ENCODE results near the gene BEST4. TPM values are rescaled to one million over a fixed set of nuclear protein-coding genes. Genes with fewer than 3 reads are reported as not detected.

BEST4 gene
- total and polyA plus RNA-seq, 10 donors = 0.16 to 0.89 (median 0.40) TPM; not detected in 3

- peak; percentile 56 for DNase-seq
- Histone ChIP-seq H3K9me3 (no peaks in the 10 kb centered on the region), H3K27ac (no peak overlapping the region), H3K4me3 (no peak overlapping the region), H3K36me3 (no peaks in the 10 kb centered on the region), H3K27me3 (replicated peaks in 1 of 7) (no peaks in the 10 kb centered on the region), H3K4me1 (peaks cover 0 to 84% (median 32%) of the 10 kb centered on the region in 6 donors)
- TF ChIP-seq POLR2A (IDR thresholded peaks at IDR 0.05) = no peak
- no peak for TF ChIP-seq CTCF (IDR thresholded peaks at IDR 0.05 in 8 of 11, conservative IDR thresholded peaks at IDR 0.05 in 3 of 11)
- no peak for TF ChIP-seq POLR2AphosphoS5 (IDR thresholded peaks at IDR 0.05)
- intact Hi-C loops (cut with DNase I; ENCODE audit: low total_unique reads) = no loop called here
- 64 to 81% (median 71%) methylated on average over 13 of the region's 13 CpGs for WGBS, 5 donors
These were observed 44.2 kb upstream of the BEST4 start for GRCh38 chr1:44832056-44832705.

- DNase-seq = peak; percentile 58
- no peak for TF ChIP-seq POLR2AphosphoS5 (IDR thresholded peaks at IDR 0.05)
- no peak overlapping the region for H3K4me3 ChIP-seq
- no peaks in the 10 kb centered on the region for H3K9me3 ChIP-seq
- H3K36me3 ChIP-seq = no peaks in the 10 kb centered on the region
- intact Hi-C loops (cut with DNase I; ENCODE audit: low total_unique reads) = no loop called here
- H3K27me3 ChIP-seq (replicated peaks in 1 of 7) = no peaks in the 10 kb centered on the region
- H3K27ac ChIP-seq = no peak overlapping the region
- peaks cover 0 to 85% (median 37%) of the 10 kb centered on the region in 6 donors for H3K4me1 ChIP-seq
- 30 to 50% (median 42%) methylated on average over 9 of the region's 9 CpGs for WGBS, 5 donors
These were observed 43.5 kb upstream of the BEST4 start for GRCh38 chr1:44831516-44831915.

GRCh38 chr1:44830900-44831304, 42.9 kb upstream of the BEST4 start:
- TF ChIP-seq POLR2A (IDR thresholded peaks at IDR 0.05) = no peak
- no peak for TF ChIP-seq CTCF (IDR thresholded peaks at IDR 0.05 in 8 of 11, conservative IDR thresholded peaks at IDR 0.05 in 3 of 11)
- TF ChIP-seq POLR2AphosphoS5 (IDR thresholded peaks at IDR 0.05) = no peak
- H3K4me3 ChIP-seq = no peak overlapping the region
- intact Hi-C loops (cut with DNase I; ENCODE audit: low total_unique reads) = no loop called here
- no peak overlapping the region for H3K27ac ChIP-seq
- no peaks in the 10 kb centered on the region for H3K36me3 ChIP-seq
- no peaks in the 10 kb centered on the region for H3K27me3 ChIP-seq (replicated peaks in 1 of 7)
- 73 to 88% (median 82%) methylated on average over 10 of the region's 10 CpGs for WGBS, 5 donors
- no peaks in the 10 kb centered on the region for H3K9me3 ChIP-seq
- H3K4me1 ChIP-seq = peaks cover 0 to 85% (median 35%) of the 10 kb centered on the region in 6 donors
- peak; percentile 67 for DNase-seq

GRCh38 chr1:44829506-44830384, 41.8 kb upstream of the BEST4 start:
- peak; percentile 69 for DNase-seq
- intact Hi-C loops (cut with DNase I; ENCODE audit: low total_unique reads) = no loop called here
- no peaks in the 10 kb centered on the region for H3K36me3 ChIP-seq
- H3K4me3 ChIP-seq = no peak overlapping the region
- H3K4me1 ChIP-seq = peaks cover 0 to 78% (median 32%) of the 10 kb centered on the region in 6 donors
- no peaks in the 10 kb centered on the region for H3K27me3 ChIP-seq (replicated peaks in 1 of 7)
- H3K9me3 ChIP-seq = no peaks in the 10 kb centered on the region
- no peak overlapping the region for H3K27ac ChIP-seq
- TF ChIP-seq POLR2A (IDR thresholded peaks at IDR 0.05) (no peak), CTCF (IDR thresholded peaks at IDR 0.05 in 8 of 11, conservative IDR thresholded peaks at IDR 0.05 in 3 of 11) (no peak), POLR2AphosphoS5 (IDR thresholded peaks at IDR 0.05) (no peak)
- 53 to 91% (median 70%) methylated on average over 9 to 12 of the region's 12 CpGs for WGBS, 5 donors

Measured in spleen (tissue), 11 donors.